ENCODE results near the gene MUC6.

MUC6 gene

GRCh38 chr11:1074244-1075221 lies 38.0 kb upstream of the MUC6 start, which contains the start of gene MUC2:
Gene MUC2 (plus strand): TSS chr11:1074874.
- no peaks in the 10 kb centered on the region for H3K9me3 Mint-ChIP-seq
- no peaks in the 10 kb centered on the region for H3K36me3 Mint-ChIP-seq
- no peak within 1 kb of the TSS for H3K4me3 Mint-ChIP-seq
- H3K27ac Mint-ChIP-seq: no peak within 1 kb of the TSS
- no peaks in the 10 kb centered on the region for H3K4me1 Mint-ChIP-seq
- peaks cover 2% of the 10 kb centered on the region for H3K27me3 Mint-ChIP-seq

- H3K4me1 Mint-ChIP-seq: no peaks in the 10 kb centered on the region
- H3K4me3 Mint-ChIP-seq: no peak overlapping the region
- H3K9me3 Mint-ChIP-seq: no peaks in the 10 kb centered on the region
- H3K27me3 Mint-ChIP-seq: peaks cover 2% of the 10 kb centered on the region
- H3K27ac Mint-ChIP-seq: no peak overlapping the region
- no peaks in the 10 kb centered on the region for H3K36me3 Mint-ChIP-seq
Measured at GRCh38 chr11:1073851-1074243, 37.3 kb upstream of the MUC6 start.

- Mint-ChIP-seq H3K27ac (no peak overlapping the region), H3K9me3 (no peaks in the 10 kb centered on the region), H3K36me3 (no peaks in the 10 kb centered on the region)
Measured at GRCh38 chr11:1073261-1073724, 36.8 kb upstream of the MUC6 start.

GRCh38 chr11:1072821-1073231 lies 36.3 kb upstream of the MUC6 start:
- H3K27ac Mint-ChIP-seq: no peak overlapping the region
- no peaks in the 10 kb centered on the region for H3K9me3 Mint-ChIP-seq
- peaks cover 2% of the 10 kb centered on the region for H3K27me3 Mint-ChIP-seq
- no peak overlapping the region for H3K4me3 Mint-ChIP-seq
- H3K4me1 Mint-ChIP-seq: no peaks in the 10 kb centered on the region
- no peaks in the 10 kb centered on the region for H3K36me3 Mint-ChIP-seq

More at GRCh38 chr11:1073261-1073724, 36.8 kb upstream of the MUC6 start:
- Mint-ChIP-seq H3K27me3 (peaks cover 2% of the 10 kb centered on the region), H3K4me3 (no peak overlapping the region), H3K4me1 (no peaks in the 10 kb centered on the region)

- H3K36me3 Mint-ChIP-seq: no peaks in the 10 kb centered on the region
- peaks cover 2% of the 10 kb centered on the region for H3K27me3 Mint-ChIP-seq
- H3K27ac Mint-ChIP-seq: no peak overlapping the region
- H3K9me3 Mint-ChIP-seq: no peaks in the 10 kb centered on the region
- no peaks in the 10 kb centered on the region for H3K4me1 Mint-ChIP-seq
- no peak overlapping the region for H3K4me3 Mint-ChIP-seq
Measured at GRCh38 chr11:1072116-1072820, 35.8 kb upstream of the MUC6 start.

- H3K4me3 Mint-ChIP-seq: no peak overlapping the region
- H3K36me3 Mint-ChIP-seq: no peaks in the 10 kb centered on the region
- no peaks in the 10 kb centered on the region for H3K4me1 Mint-ChIP-seq
- H3K27ac Mint-ChIP-seq: no peak overlapping the region
- H3K9me3 Mint-ChIP-seq: no peaks in the 10 kb centered on the region
- H3K27me3 Mint-ChIP-seq: peaks cover 2% of the 10 kb centered on the region
Measured at GRCh38 chr11:1071571-1072115, 35.1 kb upstream of the MUC6 start.

- Mint-ChIP-seq H3K4me1 (no peaks in the 10 kb centered on the region), H3K36me3 (no peaks in the 10 kb centered on the region), H3K9me3 (no peaks in the 10 kb centered on the region), H3K27me3 (peaks cover 2% of the 10 kb centered on the region), H3K4me3 (no peak overlapping the region), H3K27ac (no peak overlapping the region)
Measured at GRCh38 chr11:1070594-1071462, 34.3 kb upstream of the MUC6 start.

- Mint-ChIP-seq H3K36me3 (no peaks in the 10 kb centered on the region), H3K9me3 (no peaks in the 10 kb centered on the region), H3K4me1 (no peaks in the 10 kb centered on the region), H3K27me3 (peaks cover 2% of the 10 kb centered on the region), H3K27ac (no peak overlapping the region), H3K4me3 (no peak overlapping the region)
Measured at GRCh38 chr11:1069740-1070139, 33.2 kb upstream of the MUC6 start.

- H3K9me3 Mint-ChIP-seq: no peaks in the 10 kb centered on the region
- no peak overlapping the region for H3K27ac Mint-ChIP-seq
- H3K4me1 Mint-ChIP-seq: peaks cover 7% of the 10 kb centered on the region
- H3K4me3 Mint-ChIP-seq: no peak overlapping the region
- no peaks in the 10 kb centered on the region for H3K36me3 Mint-ChIP-seq
- peaks cover 4% of the 10 kb centered on the region for H3K27me3 Mint-ChIP-seq
Measured at GRCh38 chr11:1067812-1068496, 31.4 kb upstream of the MUC6 start.

GRCh38 chr11:1064167-1064566 lies 27.6 kb upstream of the MUC6 start:
- Mint-ChIP-seq H3K4me1 (peaks cover 12% of the 10 kb centered on the region), H3K36me3 (no peaks in the 10 kb centered on the region), H3K27ac (no peak overlapping the region), H3K4me3 (no peak overlapping the region), H3K27me3 (peaks cover 4% of the 10 kb centered on the region), H3K9me3 (no peaks in the 10 kb centered on the region)

- Mint-ChIP-seq H3K27ac (no peak overlapping the region), H3K9me3 (no peaks in the 10 kb centered on the region), H3K27me3 (peaks cover 4% of the 10 kb centered on the region), H3K36me3 (no peaks in the 10 kb centered on the region), H3K4me1 (peaks cover 12% of the 10 kb centered on the region), H3K4me3 (no peak overlapping the region)
Measured at GRCh38 chr11:1062075-1062820, 25.7 kb upstream of the MUC6 start.

GRCh38 chr11:1060852-1061616 lies 24.5 kb upstream of the MUC6 start:
- peaks cover 5% of the 10 kb centered on the region for H3K27me3 Mint-ChIP-seq
- no peak overlapping the region for H3K27ac Mint-ChIP-seq

GRCh38 chr11:1060410-1060809 lies 23.9 kb upstream of the MUC6 start:
- no peaks in the 10 kb centered on the region for H3K9me3 Mint-ChIP-seq

More at GRCh38 chr11:1060852-1061616, 24.5 kb upstream of the MUC6 start:
- H3K4me3 Mint-ChIP-seq: no peak overlapping the region
- H3K36me3 Mint-ChIP-seq: no peaks in the 10 kb centered on the region
- peaks cover 12% of the 10 kb centered on the region for H3K4me1 Mint-ChIP-seq
- H3K9me3 Mint-ChIP-seq: no peaks in the 10 kb centered on the region

More at GRCh38 chr11:1060410-1060809, 23.9 kb upstream of the MUC6 start:
- H3K36me3 Mint-ChIP-seq: no peaks in the 10 kb centered on the region
- no peak overlapping the region for H3K4me3 Mint-ChIP-seq
- H3K4me1 Mint-ChIP-seq: peaks cover 12% of the 10 kb centered on the region
- no peak overlapping the region for H3K27ac Mint-ChIP-seq
- peaks cover 6% of the 10 kb centered on the region for H3K27me3 Mint-ChIP-seq
